SKM-1 treated with dmso at 0.1 percent for 144 hours (cell line): ENCODE measurements around the gene SP140L.
A peak's percentile ranks its signal among the peaks of the same experiment; 100 is the strongest.
"Not testable (repeated sequence)": the region's sequence is repeated elsewhere in the genome, so short reads cannot be mapped to it uniquely, and the experiment has no call there.

Experiments used
- DNase-seq: peaks from one replicate; lab custom pipeline; 2025; ENCODE audit not compliant: unreplicated experiment; lab: John Stamatoyannopoulos, UW

The SP140L gene

DNA sequence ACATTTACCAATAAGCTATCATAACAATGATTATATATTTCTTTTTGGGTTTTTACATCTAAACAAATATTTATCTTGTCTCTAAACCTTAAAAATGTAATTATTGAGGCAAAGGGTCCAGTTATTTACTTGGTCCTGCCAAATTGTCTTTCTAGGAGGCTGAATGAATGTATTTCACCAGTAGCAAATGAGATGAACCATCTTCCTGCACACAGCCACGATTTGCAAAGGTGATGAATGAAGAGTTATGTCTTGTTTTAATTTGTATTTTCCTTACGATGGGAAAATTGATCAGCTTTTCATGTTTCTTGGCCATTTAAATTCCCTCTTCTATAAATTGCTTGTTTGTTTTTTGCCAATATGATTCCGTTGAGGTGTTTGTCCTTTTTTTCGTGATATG is 90.4 kb downstream of the SP140L start:
- DNase-seq = no peak

DNA sequence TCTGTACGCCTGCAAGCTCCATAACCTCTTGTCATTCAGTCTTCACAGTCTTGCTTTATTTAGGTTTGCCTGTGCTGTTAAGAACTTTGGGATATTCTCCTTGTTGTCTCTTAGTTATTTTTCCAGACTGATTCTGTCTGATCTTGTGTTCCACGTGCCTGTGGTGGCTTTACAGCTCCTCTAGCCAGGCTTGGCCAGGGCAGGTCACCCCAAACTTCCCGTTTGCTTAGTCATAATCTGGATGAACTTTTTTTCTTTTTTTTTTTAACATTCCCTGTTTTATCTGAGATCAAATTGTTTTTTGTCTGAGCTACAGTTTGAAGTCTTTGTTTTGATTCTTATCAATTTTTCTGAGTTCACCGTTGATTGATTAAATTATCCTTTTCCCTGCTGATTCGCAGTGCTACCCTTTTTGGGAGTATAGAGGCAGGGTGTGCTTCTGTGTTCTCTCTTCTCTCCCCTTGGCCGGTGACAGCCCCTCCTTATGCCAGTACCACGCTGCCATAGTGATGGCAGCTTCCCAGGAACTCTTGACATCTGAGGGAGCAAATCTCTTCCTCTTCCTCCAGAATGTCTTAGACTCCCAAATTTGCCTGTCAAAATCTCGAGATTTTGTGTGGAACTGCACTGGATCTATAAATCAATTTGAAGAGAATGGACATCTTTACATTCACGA is 91.5 kb downstream of the SP140L start:
- no peak for DNase-seq

DNA sequence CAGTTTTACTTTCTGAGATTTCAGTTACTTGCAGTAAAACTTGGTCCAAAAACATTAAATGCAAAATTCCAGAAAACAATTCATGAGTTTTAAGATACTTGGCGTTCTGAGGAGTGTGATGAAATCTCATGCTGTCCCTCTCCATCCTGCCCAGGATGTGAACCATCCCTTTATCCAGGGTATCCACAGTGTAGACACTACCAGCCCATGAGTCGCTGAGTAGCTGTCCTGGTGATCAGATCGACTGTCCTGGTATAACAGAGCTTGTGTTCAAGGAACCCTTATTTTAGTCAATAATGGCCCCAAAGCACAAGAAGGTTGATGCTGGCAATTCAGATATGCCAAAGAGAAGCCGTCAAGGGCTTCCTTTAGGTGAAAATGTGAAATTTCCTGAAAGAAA is 92.2 kb downstream of the SP140L start:
- DNase-seq = no peak

DNA sequence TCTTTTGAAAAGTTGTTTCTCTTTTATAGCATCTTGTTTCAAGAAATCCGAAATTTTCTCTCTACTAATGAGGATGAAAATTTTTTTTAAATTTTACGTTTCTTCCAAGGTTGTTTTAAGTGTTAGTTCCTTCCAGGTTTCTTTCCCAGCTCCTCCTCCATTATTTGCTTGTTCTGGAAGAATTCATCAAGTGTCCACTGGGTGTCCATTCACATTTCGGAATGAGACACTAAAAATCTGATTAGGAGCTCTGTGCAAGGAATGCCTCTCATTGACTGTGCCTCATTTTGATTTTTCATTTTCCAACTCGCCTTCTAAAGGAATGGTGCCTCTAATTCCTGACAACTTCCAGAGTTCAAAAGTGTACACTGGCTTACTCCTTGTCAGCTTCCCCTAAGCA is 95.2 kb downstream of the SP140L start:
- DNase-seq = no peak

DNA sequence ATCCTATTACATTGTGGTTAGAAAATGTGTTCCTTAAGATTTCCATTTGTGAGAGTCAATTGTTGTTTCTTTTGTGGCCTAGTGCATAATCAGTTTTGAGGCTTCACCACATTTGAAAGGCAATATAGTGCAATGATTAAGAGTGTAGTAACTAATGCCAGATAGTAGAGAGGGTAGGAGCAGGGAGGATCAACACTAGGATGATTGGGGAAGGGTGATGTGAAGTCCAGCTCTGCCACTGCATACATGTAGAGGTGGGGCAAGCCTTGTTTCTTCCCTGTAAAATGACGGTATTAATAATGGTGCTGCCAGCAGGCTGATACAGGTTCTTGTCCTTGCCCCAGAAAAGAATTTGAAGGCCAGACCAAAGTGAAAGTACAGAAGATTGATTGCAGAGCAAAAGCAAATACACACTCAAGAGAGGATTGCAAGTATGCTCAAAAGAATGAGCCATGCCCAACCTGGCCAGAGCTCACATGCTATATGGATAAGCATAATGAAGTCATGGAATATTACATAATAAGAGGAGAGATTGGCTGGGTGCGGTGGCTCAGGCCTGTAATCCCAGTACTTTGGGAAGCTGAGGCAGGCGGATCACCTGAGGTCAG is 97.0 kb downstream of the SP140L start:
- no peak for DNase-seq

DNA sequence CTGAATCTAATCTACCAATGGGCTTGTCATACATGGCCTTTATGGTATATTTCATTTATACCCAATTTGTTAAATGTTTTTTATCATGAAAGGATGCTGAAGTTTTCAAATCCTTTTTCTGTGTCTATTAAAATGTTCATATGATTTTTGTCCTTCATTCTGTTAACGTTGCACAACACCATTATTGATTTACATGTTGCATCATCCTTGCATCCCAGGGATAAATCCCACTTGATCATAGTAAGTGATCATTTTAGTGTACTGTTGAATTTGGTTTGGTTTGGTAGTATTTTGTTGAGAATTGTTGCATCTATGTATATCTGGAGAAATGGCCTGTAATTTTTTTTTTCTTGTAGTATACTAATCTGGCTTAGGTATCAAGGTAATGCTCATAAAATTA is 98.4 kb downstream of the SP140L start:
- DNase-seq = no peak

DNA sequence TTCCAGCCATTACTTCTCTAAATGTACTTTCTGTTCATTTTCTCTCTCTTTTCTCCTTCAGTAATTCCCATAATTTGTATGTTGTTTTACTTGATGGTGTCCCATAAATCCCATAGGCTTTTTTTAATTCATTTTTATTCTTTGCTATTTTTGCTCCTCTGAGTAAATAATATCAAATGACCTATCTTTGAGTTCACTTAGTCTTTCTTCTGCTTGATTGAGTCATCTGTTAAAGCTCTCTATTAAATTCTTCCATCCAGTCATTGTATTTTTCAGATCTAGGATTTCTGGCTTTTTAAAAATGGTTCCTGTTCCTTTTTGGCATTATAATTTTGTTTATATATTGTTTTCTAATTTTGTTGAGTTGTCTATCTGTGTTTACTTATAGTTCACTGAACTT is 102.5 kb downstream of the SP140L start:
- DNase-seq = no peak

DNA sequence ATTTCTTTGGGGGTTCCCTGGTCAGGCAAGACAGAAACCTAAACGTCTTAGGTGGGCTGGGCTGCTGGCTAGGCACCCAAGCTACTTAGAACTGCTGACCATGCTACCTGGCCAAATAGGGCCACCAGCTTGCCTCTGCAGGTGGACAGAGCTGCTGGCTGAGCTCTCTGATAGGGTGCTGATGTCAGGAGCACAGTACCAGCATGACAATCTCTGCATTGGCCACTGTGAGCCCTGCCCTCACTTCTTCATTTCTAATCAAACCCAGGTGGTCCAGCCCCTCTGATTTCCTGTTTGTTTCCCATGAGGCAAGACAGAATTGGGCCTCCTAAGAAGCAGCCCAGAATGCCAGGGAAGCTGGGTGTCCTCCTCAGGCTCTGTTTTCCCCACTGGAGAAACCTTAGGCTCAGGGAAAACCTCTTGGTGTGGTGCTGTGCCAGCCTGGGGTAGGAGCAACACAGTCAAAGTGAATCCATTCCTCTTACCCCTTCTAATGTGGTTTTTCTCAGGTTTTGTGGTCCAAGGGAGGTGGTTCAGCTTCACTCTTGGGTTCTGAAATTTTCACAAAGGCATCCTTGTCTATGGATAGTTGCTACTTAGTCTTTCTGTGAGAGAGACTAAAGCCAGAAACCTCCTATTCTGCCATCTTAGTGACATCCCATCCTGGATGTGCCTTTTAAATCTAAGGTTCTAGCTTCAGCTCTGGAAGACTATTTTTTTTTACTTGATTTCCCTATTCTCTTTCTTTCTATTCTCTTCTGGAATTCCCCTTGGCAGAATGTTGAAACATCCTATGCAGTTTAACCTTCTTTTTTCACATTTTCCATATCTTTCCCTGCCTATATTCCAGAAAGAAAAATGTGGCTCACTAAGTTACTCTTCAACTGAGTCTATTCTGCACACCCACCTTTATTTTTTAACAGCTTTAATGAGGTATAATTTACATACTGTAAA is 104.2 kb downstream of the SP140L start:
- DNase-seq = no peak

DNA sequence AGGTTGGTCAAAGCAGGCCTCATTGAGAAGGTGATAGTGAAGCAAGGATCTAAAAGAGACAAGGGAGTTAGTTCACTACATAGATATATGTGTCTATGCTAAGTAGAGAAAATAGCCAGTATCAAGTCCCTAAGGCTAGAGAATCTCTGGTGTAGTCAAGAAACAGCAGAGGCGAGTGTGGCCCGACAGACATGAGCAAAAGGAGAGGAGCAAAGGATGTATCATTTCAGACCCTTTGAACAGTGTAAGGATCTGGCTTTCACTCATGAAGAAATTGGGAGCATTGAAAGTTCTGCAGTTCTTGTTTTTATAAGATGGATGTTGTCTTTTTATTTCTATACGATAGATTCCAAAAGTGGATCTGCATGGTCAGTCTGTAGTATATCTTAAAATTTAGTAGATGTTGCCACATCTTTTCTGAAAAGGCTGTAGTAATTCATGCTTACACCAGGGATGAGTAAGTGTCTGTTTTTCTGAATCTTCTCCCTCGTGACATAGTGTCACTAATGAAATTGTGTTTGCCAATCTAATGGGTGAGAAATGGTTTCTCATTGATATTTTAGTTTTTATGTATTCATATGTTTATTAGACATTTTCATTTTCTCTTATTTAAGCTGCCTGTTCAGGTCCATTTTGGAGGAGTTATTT is 107.8 kb downstream of the SP140L start:
- DNase-seq = no peak

DNA sequence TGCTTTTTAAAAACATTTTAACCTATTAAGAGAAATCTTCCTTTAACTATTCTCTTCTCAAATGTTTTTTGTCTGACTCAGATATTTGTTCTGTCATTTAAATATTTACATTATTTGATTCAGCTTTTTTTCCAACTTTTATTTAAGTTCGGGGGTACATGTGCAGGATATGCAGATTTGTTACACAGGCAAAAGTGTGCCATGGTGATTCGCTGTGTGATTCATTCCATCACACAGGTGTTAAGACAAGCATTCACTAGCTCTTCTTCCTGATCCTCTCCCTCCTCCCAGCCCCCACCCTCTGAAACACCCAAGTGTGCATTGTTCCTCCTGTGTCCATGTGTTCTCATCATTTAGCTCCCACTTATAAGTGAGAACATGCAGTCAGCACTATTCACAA is 108.4 kb downstream of the SP140L start:
- DNase-seq = no peak

DNA sequence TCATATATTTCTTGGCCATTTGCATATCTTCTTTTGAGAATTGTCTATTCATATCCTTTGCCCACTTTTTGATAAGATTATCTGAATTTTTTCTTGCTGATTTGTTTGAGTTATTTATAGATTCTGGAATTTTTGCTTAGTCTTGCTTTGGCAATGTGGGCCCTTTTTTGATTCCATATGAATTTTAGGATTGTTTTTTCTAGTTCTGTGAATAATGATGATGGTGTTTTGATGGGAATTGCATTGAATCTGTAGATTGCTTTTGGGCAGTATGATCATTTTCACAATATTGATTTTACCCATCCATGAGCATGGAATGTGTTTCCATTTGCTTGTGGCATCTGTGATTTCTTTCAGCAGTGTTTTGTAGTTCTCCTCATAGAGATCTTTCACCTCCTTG is 112.1 kb downstream of the SP140L start:
- not testable (repeated sequence) for DNase-seq

DNA sequence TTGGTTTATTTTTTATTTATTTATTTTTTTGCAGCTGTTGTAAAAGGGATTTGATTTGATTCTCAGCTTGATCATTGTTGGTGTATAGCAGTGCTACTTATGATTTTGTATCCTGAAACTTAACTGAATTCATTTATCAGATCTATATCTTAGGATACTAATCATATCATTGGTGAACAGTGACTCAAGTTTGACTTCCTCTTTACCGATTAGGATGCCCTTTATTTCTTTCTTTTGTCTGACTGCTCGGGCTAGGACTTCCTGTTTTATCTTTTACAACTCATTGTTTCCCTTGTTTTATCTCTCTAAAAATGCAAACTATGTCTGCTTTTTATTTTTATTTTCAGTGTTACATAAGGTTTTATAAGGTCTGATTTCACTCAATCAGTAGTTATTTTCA is 112.6 kb downstream of the SP140L start:
- peak; percentile 62 for DNase-seq

DNA sequence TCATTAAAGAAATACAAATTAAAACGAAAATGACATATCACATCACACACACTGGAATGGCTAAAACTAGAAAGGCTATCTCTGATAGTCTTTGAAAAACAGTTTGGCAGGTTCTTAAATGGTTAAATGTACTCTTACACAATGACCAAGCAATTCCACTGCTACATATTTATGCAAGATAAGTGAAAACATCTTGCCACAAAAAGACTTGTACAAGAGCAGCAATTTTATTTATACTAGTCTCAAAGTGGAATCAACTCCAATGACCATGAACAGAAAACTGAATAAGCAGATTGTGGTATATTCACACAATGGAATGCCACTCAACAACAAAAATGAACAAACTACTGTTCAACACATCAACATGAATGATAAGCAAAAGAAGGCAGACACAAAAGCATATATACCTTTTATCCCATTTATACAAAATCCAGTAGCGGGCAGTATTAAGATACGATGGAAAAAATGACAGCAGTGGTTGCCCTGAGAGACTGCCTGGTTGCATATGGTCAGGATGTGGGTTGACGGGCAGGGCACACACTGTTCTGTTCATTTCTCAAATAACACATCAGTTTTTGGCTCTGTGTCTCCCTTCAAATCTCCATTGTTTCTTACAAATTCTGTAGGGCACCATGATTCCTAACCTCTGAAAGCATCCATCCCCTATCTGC is 114.4 kb downstream of the SP140L start:
- no peak for DNase-seq

DNA sequence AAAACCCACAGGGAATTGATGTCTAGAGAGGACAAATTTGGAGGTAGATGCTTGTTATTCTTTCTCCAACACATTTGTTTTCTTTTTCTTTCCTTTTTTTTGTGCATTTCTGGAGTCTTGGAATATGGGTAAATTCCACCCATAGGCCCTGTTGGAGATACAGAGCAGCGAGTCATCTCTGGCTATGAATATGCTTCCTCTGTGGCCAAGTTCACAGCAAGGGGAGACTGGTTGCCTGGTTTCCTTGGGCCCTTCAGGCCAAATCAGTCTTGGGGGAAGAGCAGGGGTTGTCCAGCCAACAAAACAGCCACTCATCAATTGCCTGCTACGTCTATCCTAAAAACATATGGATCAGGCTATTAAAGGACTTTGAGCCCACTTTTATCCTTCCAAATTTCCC is 116.5 kb downstream of the SP140L start:
- no peak for DNase-seq

DNA sequence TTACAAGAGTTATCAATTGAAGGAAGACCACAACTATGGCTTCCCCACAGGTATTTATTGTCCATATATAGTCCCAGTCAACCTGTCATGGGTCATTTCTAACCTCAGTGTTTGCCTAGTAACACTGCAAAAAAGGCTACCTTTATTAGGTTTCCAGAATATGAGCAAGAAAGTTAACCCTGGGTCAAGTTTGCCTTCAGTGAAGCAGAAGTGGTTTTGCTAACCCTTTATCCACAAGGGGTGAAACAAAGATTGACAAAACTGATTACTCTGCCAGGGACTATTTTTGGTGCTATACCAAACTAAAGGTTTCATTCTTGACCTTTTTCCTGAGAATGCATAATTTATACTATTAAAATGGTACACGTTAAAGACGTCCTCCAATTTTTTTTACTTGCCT is 117.8 kb downstream of the SP140L start:
- no peak for DNase-seq

DNA sequence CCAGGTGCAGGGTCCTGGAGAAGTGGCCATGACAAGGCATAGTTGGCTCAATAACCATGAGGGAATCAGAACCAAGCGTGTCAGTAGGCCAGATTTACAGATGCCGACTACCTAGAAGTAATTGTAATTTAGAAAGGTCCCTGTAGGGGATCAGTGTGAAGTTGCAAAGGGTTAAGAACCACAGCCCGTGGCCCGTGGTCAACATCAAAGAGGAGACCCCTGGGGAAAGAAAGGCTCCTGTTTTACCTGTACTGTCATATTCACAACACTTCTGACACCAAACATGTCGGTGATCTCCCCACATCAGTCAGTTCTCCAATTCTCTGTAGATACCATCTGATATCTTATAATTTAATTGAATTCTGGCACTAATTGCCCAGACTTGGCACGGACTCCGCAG is 120.0 kb downstream of the SP140L start:
- no peak for DNase-seq

DNA sequence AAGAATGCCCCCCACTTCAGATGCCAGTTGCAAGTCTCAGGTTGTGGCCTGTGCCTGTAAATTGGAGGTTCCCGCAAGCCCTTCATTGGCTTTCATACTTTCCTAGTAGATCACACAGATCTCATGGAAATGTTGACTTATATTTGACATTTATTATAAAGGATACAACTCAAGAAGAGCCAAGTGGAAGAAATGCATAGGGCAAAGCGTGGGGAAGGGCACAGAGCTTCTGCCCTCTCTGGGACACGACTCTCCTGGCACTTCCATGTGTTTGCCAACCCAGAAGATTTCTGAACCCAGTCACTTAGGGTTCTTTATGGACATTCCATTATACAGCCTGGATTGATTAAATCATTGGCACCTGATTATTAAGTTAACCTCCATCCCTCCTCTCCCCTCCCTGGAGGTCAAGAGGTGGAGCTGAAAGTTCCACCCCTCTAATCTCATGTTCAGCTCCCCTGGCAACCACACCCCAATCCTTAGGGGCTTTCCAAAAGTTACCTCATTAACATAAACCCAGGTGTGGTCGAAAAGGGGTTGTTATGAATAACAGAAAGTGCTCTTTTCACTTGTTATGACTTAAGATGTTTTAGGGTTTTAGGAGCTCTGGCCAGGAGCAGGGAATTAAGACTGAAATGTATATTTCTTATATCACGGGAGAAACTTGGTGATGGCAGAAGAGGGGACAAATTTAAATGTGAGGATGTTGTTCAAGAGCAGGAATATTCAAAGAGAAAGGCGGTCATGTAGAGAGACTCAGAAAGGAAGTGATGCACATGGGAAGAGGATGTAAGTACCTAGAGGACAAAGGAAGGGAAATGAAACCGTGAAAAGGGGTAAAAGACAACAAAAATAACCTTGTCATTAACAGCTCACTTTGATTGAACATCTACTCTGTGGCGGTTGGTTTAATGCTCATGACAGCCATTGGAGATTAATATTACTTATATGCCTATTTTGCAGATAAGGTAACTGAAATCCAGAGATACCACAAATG is 120.8 kb downstream of the SP140L start:
- no peak for DNase-seq

DNA sequence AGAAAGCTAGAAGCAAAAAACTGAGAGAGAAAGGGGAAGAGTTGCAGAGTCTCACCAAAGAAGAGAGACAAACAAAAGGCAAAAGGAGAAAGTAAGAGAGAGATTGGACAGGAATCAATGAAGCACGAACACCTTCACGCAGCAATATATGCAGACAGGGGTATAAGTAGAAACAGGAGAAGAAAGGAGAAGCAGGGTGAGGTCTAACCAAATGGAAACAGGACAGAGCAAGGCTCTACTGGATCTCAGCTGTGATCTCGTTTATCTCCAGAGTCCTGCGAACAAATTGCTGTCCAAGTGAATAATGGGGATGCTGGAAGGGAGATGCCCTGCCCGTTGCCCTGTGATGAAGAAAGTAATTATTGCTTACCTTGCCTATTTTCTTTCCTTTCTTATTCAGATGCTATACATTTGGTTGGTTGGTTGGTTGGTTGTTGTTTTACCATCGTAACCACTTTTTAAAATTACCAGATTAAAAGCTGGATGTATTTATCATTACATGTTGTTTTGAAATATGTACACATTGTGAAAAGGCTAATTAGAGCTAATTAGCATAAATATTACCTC is 123.0 kb downstream of the SP140L start:
- no peak for DNase-seq

DNA sequence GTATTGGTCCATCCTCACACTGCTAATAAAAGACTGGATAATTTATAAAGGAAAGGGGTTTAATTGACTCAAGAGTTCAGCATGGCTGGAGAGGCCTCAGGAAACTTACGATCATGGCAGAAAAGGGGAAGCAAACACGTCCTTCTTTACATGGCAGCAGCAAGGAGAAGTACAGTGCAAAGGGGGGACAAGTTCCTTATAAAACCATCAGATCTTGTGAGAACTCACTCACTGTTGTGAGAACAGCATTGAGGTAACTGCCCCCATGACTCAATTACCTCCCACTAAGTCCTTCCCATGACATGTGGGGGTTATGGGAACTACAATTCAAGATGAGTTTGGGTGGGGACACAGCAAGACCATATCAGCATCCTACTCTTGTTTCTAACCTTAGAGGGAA is 126.0 kb downstream of the SP140L start:
- no peak for DNase-seq
